RWPE2 (cell line): ENCODE measurements around the gene RPA3.

Experiments
- ATAC-seq: fragments of 200-7000 bp; cut with Tn5 transposase; 3 replicates; pipeline ENCODE4 v1.9.1; 2021; ENCODE audit warnings: low read depth
- DNase-seq: peaks from one replicate; pipeline ENCODE4 v3.0.0-alpha.2; 2020; ENCODE audit warnings: low spot score
- H3K27ac ChIP-seq: fragments of 450-650 bp; 2 replicates; pipeline ENCODE4 v1.5.1; 2017; ENCODE audit warnings: mild to moderate bottlenecking; ENCODE audit not compliant: poor library complexity, severe bottlenecking
- H3K27me3 ChIP-seq: fragments of 250-450 bp; sonication (Bioruptor Pico); 2 replicates; pipeline ENCODE4 v1.5.1; 2021; ENCODE audit warnings: mild to moderate bottlenecking, moderate library complexity; ENCODE audit not compliant: insufficient read depth, poor library complexity, severe bottlenecking
- H3K36me3 ChIP-seq: fragments of 250-450 bp; sonication (Bioruptor Pico); 2 replicates; pipeline ENCODE4 v1.5.1; 2020; ENCODE audit warnings: low read depth, mild to moderate bottlenecking, moderate library complexity
- H3K4me1 ChIP-seq: fragments of 250-450 bp; sonication (Bioruptor Pico); 2 replicates; pipeline ENCODE4 v1.5.1; 2021; ENCODE audit warnings: mild to moderate bottlenecking, moderate library complexity; ENCODE audit not compliant: insufficient read depth, poor library complexity, severe bottlenecking
- H3K4me3 ChIP-seq: fragments of 250-450 bp; sonication (Bioruptor Pico); 2 replicates; pipeline ENCODE4 v1.5.1; 2021; ENCODE audit warnings: mild to moderate bottlenecking, moderate library complexity; ENCODE audit not compliant: severe bottlenecking
- H3K9me3 ChIP-seq: fragments of 250-450 bp; sonication (Bioruptor Pico); 2 replicates; pipeline ENCODE4 v1.5.1; 2021; ENCODE audit warnings: mild to moderate bottlenecking, moderate library complexity; ENCODE audit not compliant: severe bottlenecking
- CTCF ChIP-seq: fragments of 450-650 bp; IDR thresholded peaks from one replicate; pipeline ENCODE4 v1.5.1; 2017; ENCODE audit warnings: mild to moderate bottlenecking, moderate library complexity; ENCODE audit not compliant: poor library complexity, severe bottlenecking

Gene RPA3

GRCh38 chr7:7718492-7718891, at the start of gene RPA3:
Gene RPA3 (minus strand): TSS chr7:7718607. CDS start chr7:7640418, 78,189 bp downstream.
- peaks cover 2% of the 10 kb centered on the region for H3K9me3 ChIP-seq
- no peaks in the 10 kb centered on the region for H3K27me3 ChIP-seq
- H3K4me1 ChIP-seq, result peaks cover 13% of the 10 kb centered on the region
- DNase-seq, result no peak
- TF ChIP-seq CTCF, result no peak
- no peak within 1 kb of the TSS for H3K27ac ChIP-seq
- ATAC-seq, result no peak
- H3K36me3 ChIP-seq, result no peaks in the 10 kb centered on the region
- H3K4me3 ChIP-seq, result no peak within 1 kb of the TSS

GRCh38 chr7:7766671-7767070, 48.3 kb upstream of the RPA3 start:
- H3K27ac ChIP-seq, result no peak overlapping the region
- H3K4me3 ChIP-seq, result no peak overlapping the region
- peaks cover 42% of the 10 kb centered on the region for H3K4me1 ChIP-seq
- TF ChIP-seq CTCF, result no peak
- DNase-seq (no peak), ATAC-seq (no peak)
- H3K9me3 ChIP-seq, result no peaks in the 10 kb centered on the region
- no peaks in the 10 kb centered on the region for H3K27me3 ChIP-seq
- no peaks in the 10 kb centered on the region for H3K36me3 ChIP-seq

GRCh38 chr7:7765422-7765821, 47.0 kb upstream of the RPA3 start:
- H3K27ac ChIP-seq, result peak overlapping the region; percentile 53
- ATAC-seq, result peak; percentile 77
- H3K9me3 ChIP-seq, result no peaks in the 10 kb centered on the region
- no peaks in the 10 kb centered on the region for H3K36me3 ChIP-seq
- no peak for TF ChIP-seq CTCF
- H3K4me1 ChIP-seq, result peaks cover 40% of the 10 kb centered on the region
- H3K4me3 ChIP-seq, result no peak overlapping the region
- H3K27me3 ChIP-seq, result no peaks in the 10 kb centered on the region
- no peak for DNase-seq

GRCh38 chr7:7764520-7765396, 46.4 kb upstream of the RPA3 start:
- Histone ChIP-seq H3K36me3 (no peaks in the 10 kb centered on the region), H3K4me3 (no peak overlapping the region), H3K27ac (peak overlapping the region; percentile 53), H3K27me3 (no peaks in the 10 kb centered on the region), H3K4me1 (peaks cover 40% of the 10 kb centered on the region), H3K9me3 (no peaks in the 10 kb centered on the region)
- ATAC-seq, result peak; percentile 26; the same call in 1 of the 3 replicates
- DNase-seq, result no peak
- TF ChIP-seq CTCF, result peak; percentile 17
